Cerebellar nuclear complex (tissue), 1 donor: ENCODE data around the gene PTPN22.
"Not testable (repeated sequence)": the region's sequence is repeated elsewhere in the genome, so short reads cannot be mapped to it uniquely, and the experiment has no call there.

Experiments
- DNase-seq, 2 experiments: peaks; one replicate each; lab custom pipeline; 2025; lab: John Stamatoyannopoulos, UW

PTPN22 gene

DNA sequence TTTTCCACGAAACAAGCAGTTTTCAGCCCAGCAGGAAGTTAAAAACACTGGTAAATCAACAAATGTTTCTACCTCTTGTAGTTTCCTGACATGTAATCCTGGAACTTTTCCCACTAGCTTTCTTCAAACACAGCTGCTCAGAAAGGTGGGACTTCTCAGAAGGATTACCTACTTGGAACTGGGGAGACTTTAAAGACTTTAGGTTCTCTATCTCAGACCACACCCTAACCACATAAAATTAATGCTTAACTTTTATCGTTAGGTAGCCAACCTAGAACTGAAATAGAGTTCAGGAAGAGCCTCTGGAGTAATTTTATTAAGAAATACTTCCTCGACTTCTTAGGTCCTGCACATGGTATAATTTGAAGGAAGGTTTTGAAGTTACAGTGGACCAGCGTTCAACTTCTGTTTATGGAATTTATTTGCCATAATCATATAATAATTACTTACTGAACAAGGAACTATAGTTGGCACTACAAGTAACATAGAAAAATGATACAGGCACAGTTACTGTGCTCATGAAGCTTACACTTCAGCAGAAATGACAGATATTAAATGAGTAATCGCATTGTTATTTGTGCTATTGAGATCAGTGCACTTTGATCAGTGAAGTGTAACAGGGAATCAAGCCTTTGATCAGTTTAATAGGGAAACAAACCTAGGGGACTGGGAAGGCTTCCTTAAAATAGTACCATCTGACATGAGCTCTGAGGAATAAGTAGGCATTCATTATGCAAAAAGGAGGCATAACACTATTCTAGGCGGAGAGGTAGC, 16.1 kb upstream of the PTPN22 start, which contains the start of gene BCL2L15:
Gene BCL2L15, minus strand, starts transcription at position 180 of the 774 bp plus-strand sequence. CDS start 206 bp downstream, outside the sequence.
- no peak for DNase-seq

DNA sequence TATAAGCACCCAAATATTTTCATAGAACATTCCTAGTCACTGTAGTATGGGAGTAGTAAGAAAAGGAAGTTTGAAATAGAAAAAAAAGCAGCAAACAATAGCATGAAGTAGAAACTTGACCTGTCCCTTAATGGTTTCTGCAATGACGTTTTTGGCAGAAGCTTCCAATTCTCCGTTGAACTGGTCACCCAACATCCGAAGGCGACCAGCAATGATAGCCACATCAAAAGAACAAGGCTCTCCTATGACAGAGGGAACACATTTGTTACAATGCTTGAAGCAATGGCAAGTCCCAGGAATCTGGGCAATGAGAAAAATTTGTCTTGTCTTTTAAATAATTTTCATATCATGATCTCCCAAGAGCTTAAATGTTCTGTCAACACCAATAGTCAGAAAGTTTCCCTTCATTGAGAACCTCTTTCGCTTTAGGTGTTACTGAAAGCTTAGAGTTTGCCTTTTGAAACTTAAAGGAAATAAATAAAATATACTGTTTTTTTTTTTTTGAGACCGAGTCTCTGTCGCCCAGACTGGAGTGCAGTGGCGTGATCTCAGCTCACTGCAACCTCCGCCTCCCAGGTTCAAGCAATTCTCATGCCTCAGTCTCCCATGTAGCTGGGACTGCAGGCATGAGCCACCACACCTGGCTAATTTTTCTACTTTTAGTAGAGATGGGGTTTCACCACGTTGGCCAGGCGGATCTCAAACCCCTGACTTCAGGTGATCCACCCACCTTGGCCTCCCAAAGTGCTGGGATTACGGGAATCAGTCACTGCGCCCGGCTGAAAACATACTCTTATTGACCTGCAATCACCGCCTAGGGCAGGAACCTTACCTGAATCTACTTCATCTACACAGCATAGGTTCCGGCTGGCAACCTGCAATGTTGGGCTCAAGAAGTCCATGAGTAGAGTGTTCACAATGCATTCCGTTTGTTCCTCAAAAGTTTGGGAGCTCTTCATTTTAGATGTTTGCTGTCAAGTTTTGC, 15.2 kb upstream of the PTPN22 start:
- no peak for DNase-seq

DNA sequence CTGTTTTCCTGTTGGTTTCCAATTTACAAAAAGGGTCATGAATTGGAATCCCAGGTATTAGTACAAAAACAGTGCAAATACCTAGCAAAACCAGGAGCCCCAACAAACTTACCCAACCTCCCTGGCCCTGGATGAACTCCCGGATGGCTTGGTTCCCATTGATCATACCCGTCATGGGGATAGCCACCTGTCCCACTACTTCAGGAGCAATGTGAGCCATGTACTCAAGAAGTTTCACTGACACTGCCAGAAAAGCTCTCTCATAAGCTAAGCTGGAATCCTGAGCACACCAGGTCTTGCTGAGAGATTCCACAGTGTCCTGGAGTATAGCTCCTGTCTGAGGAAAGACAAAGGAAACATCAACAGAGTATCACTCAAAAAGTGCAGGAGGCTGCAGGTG, 10.1 kb upstream of the PTPN22 start:
- peak in 1 of 2 experiments; percentile 65 for DNase-seq

DNA sequence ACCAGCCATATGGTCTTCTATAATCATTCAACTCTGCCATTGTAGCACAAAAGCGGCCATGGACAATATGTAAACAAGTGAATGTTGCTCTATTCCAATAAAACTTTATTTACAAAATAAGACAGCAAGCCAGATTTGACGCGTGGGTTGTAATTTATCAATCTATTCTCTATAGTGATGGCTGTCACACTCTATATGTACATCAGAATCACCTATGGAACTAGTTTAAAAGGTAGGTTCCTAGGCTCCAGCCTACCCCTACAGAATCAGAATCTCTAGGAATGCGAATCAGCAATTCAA, 8.2 kb upstream of the PTPN22 start:
- no peak for DNase-seq

DNA sequence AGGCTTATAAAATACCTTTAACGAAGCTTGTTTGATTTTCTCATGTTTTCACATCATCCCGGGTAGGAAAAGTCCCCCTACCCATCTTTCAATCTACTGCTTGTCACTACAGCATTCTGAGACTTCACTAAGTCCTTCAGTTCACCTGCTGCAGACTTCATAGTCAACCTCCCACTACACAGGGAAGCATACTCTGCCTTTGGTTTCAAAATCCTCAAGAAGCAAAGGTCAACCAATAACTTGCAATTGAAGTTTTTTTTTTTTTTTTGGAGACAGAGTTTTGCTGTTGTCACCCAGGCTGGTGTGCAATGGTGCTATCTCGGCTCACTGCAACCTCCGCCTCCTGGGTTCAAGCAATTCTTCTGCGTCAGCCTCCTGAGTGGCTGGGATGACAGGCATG, 4.7 kb upstream of the PTPN22 start:
- no peak for DNase-seq

DNA sequence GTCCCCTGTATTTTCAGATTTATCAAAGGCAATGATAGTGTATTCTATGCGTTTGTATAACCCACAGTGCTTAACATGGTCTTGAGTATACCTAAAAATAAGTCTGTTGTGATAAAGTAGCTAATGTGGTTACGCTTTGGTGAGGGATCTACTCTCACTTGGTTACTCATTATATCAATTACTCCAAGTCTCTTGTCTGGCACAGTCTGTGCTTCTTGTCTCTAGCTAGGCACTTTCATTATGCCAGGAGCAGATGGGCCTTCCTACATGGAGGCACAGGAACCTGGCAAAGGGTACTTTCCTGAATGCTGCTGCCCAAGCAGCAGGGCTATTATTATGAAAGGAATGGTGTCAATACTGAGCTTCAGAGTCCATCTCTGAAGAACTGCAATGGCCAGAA, 4.2 kb upstream of the PTPN22 start:
- peak; percentile 84 to 87 for DNase-seq

DNA sequence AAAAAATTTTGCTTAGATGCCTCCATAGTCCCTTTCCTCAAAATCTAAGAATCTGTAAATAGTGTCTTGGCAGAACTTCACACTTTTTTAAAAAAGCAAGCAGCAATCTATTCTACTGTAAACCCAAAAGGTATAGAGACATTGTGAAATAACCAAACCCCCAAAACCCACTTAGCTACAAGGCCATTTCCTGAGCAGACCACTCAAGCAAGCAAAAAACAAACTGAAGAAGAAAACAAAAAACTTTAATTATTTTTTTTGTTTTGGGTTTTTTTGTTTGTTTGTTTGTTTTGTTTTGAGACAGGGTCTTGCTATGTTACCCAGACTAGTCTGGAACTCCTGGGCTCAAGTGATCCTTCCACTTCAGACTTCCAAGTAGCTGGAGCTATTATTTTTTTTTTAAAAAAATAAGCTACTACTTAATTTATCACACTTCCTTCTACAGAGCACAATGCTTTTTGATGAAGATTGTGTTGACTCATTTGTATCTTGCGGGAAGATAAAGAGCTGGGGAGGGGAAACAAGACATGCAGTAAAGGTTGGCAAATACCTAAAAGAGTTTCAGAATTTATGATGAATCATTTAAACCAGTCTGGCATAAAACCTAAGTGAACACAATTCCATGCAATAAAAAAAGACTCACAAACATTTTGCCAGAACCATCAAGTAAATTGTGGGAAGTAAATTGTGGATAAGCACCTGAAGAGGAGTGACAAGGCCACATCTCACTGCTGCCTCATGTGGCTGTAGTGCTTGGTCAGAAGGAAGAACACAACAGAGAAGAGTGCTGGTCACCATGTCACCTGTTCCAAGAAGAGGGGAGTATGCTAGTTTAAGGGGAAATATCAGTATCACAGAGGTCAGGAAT, 2.7 kb upstream of the PTPN22 start:
- DNase-seq, result no peak

DNA sequence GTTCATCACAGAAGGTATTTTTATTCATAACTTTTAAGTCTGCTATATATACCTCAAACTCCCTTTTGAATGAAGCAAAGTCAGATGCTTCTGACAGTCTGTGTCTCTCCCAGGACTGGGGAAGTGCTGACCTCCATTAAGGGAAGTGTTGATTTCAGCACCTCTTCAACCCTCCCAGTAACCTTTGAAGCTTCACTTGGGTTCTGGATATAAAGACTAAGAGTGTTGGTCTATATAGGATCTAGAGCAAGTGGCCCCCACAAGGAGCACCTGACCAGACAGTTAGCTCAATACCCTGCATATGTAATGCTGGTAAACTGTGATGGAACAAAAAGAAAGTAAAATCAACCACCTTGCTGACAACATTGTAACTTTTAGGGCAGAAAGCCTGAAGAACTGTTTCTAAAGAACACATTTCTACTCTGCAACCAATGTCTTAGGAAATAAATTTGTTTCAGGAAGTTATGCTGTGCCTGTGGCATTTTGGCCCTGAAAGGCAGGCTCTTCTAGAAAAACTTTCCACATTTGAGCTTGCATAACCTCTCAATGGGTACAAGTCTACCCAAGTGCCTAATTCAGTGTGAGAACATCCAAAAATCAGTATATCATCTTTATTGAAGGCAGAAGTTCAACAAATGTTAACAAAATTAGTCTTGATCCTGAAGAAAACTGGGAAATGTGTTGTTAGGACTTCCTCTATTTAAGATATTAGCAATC, 865 bp upstream of the PTPN22 start:
- no peak for DNase-seq

DNA sequence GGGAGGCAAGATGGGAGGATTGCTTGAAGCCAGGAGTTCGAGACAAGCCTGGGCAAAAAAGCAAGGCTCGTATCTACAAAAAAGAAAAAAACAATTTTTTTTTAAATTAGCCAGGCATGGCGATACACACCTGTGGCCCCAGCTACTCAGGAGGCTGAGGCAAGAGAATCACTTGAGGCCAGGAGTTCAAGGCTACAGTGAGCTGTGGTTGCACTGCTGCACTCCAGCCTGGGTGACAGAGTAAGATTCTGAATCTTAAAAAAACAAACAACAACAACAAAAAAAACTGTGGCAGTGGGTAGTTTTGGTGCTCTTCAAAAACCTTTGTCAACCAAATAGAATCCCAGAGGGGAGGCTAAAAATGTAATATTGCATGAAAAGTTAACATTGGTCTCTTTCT, 734 bp downstream of the PTPN22 start:
- no peak for DNase-seq

DNA sequence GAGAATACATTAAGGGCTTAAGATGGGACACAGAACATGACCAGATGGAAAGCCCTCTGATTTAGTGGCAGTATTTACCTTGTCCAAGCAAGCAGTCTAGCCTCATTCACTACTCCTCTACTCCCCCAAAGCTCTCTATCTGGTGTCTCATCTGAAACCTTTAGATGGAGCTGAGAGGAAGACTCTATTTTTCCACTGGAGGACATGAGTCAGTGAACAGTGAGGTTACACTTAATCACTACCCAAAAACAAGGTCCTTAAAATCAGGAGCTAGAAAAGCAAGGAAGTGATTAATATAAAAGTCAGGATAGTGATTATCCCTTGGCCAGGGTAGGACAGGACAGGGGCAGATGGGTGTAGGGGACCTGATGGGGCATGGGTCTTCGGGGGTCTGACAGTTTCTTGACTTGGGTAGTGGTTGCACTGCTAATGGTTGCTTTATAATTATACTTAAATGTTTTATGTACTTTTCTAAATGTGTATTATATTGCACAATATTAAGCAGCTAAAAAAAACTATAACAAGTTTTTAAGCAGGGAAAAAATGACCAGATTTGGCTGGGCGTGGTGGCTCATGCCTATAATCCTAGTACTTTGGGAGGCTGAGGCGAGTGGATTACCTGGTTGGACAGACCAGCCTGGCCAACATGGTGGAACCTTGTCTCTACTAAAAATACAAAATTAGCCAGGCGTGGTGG, 3.0 kb downstream of the PTPN22 start:
- DNase-seq, result no peak

DNA sequence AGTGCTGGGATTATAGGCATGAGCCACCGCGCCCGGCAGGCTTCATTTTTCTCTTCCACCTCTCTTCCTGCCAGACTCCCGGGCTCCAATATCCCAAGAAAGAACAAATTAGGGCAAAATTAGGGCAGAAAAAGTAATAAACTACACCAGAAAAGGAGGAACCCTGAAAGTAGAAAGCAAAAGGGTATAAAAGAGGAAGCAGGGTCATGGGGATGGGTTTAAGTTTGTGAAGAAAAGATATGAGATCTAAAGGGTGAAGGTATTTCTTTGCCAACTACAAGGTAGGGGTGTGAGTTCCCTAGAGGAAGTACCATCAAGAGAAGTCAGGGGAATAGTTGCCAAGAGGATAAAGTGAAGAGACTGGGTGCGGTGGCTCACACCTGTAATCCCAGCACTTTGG, 9.9 kb downstream of the PTPN22 start:
- no peak for DNase-seq

DNA sequence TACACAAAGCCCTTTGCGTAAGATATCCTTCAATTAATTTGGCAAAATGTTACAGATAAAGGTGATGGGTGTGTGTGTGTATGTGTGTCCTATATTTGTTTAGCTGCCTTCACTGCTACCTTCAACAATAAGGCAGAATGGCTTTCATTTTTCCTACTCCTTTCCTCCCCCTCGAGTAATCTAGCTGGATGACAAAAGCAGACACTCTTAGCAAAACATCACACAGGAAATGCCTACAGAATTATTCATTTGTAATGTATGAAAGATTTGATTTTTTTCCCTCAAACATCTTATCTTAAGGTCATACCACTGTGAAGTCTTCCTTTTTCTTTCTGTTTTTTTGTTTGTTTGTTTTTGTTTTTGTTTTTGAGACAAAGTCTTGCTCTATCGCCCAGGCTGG, 10.6 kb downstream of the PTPN22 start:
- no peak for DNase-seq

DNA sequence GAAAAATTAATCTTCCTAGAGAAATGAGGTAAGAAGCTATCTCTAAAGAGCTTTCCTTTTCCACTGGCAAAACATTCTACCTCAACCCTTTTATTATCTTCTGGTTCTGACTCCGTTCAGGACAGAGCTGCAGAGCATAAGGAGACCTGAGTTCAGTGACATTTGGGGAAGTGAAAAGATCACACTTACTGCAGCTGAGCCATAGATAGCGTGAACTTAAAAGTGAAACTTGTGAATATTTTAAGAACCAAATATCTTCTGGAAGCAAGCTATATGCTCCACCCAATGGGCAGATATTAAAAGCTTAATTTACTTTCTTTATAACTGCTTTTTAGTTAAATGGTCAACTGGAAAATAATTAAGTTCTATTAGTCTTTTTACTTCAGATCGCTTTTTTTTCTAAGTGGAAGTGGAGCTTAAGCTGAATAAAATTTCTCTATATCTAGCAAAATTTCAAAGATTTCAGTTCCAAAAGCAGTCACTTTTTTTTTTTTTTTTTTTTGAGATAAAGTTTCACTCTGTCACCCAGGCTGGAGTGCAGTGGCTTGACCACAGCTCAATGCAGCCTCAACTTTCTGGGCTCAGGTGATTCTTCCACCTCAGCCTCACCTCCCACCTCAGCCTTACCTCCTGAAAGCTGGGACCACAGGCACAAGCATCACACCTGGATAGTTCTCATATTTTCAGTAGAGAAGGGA, 11.9 kb downstream of the PTPN22 start:
- DNase-seq, result no peak

DNA sequence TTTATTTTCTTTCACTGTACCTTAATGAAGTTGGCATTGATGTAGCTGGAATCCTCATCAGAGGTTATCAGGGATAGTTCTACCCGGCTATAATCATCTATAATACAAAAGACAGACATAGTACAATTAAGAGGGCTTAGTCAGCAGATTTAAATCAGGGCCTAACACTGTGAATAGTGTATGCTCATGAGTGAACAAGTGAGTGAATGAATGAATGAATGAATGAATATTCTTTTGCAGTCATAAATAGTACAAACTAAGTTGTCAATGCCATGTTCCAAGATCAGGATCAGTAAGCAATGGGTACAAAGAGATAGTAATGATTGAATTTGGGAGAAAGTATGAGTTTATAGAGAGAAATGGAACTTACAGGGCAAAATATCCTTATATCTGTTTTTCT, 12.5 kb downstream of the PTPN22 start:
- no peak for DNase-seq

DNA sequence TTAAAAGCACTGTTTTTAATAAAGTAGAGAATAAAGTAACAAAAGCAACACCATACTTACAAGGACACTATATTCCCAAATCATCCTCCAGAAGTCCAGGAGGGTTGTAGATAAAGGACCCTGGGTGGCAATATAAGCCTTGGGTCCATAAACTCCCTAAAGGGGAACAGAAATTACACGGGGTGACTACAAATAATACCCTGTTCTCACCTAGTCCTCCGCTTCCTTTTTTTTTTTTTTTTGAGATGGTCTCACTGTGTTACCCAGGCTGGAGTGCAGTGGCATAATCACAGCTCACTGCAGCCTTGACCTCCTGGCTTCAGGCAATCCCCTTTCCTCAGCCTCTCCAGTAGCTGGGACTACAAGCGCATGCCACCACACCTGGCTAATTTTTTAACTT, 13.1 kb downstream of the PTPN22 start:
- DNase-seq, result no peak

DNA sequence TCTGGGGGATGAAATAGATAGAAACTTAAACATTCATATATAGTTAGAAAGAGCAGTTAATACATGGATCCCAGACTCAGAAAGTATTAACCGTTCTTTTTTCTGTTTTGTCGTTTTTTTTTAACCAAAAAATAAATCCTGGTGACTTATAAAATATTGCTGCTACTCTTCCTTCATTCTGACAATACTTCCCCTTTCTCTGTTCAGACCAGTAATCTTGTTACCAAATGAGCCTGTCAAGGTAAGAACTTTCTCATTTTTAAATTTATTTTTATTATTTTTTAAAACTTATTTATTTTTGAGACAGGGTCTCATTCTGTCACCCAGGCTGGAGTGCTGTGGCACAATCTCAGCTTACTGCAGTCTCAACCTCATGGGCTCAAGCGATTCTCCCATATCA, 13.7 kb downstream of the PTPN22 start:
- no peak for DNase-seq

DNA sequence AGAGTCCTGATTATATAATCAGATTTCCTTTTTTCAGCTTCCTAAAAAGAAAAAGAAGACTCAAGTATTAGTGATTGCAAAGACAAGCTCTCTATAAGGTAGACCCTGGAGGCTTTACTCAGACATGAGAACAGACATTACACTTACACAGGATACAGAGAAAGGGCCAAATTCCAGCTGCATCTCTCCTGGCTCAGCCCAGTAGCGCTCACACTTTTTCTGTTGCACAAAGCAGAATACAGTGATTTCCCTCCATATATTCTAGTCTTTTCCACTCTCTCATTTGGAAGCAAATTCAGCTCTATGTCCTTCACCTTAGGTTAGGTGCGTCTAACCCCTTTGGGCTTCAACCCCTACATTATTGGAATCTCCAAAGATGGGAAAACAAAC, 15.1 kb downstream of the PTPN22 start:
- DNase-seq, result no peak

DNA sequence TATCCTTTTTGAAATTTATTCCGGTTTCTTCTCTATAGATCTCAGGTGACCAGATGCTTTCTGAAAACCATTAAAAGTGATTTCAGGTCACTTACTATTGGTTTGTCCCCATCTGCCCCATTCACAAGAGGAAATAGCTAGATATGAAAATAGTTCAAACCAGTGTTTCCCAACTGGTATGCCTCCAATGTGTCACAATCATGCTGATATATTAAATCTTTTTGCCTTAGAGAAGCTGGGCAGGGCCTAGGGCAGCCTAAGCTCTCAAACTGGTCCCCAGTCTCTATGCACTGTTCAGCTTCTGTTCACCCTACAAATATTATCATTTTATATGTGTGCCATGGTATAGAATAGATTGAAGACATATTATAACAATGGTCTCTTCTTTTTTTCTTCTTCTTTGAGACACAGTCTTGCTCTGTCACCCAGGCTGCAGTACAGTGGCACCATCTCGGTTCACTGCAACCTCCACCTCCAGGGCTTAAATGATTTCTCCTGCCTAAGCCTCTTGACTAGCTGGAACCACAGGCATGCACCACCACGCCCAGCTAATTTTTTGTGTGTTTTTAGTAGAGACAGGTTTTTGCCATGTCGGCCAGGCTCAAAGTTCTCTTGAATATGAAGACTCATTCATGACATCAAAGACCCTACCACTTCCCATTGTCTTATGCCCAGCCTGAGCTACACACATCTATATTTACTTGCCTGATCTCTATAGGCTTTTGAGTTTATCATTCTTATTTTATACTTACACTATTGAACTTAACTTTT, 15.7 kb downstream of the PTPN22 start:
- DNase-seq, result no peak

DNA sequence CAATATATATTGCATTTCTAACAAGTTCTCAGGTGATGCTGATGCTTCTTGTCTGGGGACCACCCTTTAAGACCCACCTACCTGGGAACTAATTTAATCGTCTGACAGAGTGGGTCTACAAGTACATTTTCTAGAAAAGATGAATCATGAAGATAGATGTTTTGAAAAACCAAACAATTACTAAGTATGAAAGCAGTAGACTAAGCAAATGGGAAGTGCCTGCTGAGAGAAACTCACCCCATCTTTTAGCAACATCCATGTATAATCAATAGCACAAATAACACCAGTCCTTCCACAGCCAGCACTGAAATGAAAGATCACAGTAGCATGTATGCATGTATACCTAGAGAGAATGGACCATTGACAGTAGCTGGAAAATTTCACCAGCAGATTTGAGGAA, 17.3 kb downstream of the PTPN22 start:
- no peak for DNase-seq

DNA sequence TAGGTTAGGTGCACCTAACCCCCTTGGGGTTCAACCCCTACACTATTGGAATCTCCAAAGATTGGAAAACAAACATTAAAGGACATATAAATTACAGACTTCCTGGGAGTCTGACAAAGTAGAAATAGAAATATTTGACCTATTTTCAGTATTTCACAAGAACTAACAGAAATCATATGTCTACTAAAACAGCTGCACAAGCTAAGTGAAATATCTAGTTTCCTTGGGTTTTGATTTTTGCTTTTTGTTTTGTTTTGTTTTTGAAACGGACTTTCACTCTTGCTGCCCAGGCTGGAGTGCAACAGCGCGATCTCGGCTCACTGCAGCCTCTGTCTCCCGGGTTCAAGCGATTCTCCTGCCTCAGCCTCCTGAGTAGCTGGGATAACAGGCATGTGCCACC, 18.8 kb downstream of the PTPN22 start:
- not testable (repeated sequence) for DNase-seq
